GM18511 (cell line): ENCODE results near the gene VN1R4.
"Not testable (repeated sequence)": the region's sequence is repeated elsewhere in the genome, so short reads cannot be mapped to it uniquely, and the experiment has no call there.

Source experiments
- ATAC-seq: cut with Tn5 transposase; IDR thresholded peaks from one replicate; pipeline ENCODE4 v1.9.1; 2021; ENCODE audit warnings: mild to moderate bottlenecking, moderate library complexity; ENCODE audit not compliant: unreplicated experiment

Gene VN1R4, protein sequence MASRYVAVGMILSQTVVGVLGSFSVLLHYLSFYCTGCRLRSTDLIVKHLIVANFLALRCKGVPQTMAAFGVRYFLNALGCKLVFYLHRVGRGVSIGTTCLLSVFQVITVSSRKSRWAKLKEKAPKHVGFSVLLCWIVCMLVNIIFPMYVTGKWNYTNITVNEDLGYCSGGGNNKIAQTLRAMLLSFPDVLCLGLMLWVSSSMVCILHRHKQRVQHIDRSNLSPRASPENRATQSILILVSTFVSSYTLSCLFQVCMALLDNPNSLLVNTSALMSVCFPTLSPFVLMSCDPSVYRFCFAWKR

DNA sequence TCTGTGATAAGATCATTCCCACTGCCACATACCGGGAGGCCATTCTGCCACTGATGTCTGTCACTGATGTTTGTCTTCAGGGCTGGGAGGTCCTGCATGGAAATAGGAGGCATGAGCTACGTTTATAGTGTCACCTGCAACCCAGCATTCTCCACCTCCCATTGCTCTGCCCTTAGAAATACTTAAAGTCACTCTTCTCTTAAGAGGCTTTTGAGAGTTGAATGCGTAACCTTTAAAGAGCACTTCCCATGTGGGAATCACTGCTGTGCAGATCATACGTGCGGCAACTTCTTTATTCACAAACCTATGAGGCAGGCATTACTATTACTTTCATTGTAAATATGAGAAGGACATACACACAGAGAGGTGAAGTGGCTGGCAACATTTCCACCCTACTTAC lies at the start of gene VN1R4:
TSS of gene VN1R4 (minus strand) at position 101 of the 400 bp plus-strand sequence. CDS start at position 43, 58 bp downstream.
- ATAC-seq = not testable (repeated sequence)

DNA sequence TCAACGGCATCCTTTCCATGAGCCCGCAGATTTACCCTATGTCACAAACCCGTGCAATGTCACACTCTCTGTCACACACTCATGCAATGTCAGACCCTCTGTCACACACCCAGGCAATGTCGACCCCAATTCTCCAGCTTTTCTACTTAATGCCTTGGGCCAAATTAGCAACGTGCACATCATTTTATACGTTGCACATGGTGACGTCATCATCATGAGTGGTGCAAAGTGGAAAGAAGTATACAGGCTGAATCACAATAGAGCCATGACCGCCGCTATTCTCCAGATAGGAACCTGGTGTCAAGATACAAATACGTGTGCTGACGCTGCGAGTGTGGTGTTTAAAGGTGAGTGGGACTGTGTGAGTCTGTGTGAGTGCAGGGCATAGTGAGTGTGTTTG lies 44.4 kb upstream of the VN1R4 start:
- no peak for ATAC-seq

DNA sequence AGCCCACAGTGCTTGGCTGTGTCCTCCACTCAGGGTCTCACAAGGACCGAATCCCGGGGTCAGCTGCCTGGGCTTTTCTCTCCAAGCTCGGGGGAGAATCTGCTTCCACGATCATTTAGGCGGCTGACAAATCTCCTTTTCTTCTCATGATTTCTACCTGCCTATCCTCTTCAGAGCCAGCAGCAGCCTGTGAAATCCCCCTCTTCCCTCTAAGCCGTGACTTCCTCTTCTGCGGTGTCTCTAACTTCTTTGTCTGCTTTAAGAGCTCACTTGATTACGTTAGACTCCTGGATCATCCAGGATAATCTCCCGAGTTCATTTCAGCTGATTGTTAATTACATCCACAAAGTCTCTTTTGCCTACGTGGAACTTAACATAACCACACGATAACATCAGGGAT lies 43.5 kb upstream of the VN1R4 start:
- no peak for ATAC-seq

DNA sequence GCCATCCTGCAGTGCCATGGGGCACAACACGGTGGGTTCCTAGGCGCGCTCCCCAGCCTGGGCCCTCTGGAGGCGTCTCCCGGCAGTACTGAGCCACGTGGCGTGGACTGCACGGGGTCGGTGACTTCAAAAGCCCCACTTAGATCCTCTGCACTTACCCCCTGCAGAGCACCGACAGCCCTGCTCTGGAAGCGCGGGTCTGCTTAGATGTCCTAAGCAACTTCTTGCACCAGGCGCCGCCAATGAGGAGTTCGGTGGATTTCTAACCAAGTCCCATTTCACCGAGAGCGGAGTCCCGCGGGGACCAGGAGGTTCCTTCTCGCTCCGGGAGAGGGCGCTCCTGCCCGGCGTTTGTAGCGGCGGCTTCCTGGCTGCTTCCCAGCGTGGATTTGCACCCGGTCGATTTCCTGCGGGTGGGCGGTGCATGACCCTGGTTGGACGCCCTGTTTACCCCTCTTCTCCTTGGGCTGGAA lies 40.9 kb upstream of the VN1R4 start:
- ATAC-seq = no peak

DNA sequence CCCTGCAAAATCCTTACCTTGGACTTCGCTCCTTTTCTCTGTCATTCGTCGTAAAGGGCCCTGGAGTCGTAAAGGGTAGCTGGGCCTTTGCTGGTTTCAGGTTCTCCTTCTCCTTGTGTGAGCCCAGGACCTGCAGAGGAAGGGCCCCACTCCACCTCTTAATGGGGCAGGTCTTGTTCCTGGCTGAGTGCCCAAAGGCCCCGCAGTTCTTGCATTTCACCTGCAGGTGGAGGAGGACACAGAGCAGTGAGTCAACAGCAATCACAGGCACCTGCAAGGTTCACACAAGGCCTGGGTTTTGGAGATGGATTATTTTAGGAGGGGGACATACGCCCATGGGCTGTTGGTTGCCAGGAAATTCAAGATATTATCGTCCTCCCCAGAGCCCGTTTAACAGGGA lies 33.8 kb upstream of the VN1R4 start:
- ATAC-seq = not testable (repeated sequence)

DNA sequence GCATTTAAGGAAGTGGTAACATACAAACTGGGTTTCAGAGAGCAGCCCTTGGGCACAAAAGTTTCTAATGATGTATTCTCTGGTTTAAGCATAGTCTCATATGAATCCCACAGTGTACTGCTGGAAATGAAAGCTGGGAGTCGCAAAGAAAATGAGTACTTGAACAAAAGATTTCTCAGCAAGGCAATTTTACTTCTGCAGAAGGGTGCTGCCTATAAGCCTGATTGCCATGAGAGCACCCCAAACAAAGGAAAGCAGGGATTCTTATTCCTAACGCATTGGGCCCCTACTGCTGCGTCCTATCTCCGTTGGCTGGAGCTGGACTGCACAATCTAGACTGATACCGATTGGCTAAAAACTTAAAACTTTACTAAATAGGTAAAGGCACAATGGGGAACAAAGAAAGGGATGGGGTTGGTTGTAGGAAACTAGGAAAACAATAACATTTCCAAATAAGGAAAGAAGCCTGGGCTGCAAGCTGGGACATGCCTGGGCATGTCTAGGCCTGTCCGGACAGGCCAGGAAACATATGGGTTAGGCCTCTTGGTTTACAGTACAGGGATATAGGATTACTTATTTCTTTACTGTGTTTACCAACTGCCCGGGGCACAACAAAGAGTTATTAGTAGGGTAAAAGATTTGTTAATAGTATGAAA lies 27.4 kb upstream of the VN1R4 start:
- ATAC-seq = no peak

DNA sequence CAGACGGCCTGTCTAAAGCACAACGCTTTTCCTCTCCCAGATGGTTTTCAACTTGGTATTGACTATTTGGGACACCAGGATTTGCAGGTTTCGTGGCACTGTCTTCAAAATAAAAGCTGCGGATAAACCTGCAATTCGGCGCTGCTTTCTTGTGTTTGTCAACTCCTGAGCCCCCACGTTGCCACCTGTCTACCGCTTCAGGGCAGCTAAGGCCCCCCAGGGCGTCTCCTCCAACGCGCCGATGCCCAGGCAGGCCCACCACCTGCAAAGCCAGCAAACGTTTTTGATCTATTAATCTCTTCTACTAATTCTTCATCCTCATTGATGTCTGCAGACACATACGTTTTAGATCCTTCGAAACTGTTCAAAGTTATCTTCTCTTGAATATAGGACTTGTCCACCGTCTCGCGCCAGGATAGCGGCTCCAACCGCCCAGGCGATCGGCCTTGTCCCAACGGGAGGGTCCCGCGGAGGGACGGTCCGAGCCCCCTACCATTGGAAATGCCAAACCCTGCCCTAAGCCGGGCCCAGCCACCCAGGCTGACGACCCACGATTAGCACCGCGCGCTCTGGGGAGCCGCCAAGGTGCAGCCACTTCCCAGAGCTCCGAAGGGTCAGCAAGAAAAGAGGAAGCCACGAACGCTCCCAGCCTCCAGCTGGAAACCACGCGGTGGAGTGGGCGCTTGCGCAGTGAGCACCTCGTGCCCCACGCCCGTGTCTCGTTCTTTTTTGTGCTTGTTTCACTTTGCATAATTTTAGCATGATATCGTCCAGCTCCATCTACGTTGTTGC lies 23.4 kb upstream of the VN1R4 start:
- no peak for ATAC-seq

DNA sequence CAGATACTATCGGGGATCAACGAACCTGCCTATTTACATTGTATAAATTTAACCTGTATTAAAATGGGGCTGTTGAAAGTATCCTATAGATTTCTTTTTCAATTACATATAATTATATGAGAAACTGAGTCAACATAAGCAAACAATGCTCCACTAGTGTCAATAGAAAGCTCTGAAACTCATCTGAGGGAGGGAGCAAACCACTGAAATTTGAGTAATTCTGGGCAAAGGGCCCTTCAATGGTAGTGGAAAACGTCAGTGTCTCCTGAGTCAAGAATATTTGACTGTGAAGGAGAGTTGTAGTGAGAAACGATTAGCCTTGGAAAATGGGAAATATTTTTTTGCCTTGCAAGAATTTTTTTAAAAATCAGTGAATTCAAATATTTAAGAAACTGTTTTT lies 17.6 kb upstream of the VN1R4 start:
- no peak for ATAC-seq

DNA sequence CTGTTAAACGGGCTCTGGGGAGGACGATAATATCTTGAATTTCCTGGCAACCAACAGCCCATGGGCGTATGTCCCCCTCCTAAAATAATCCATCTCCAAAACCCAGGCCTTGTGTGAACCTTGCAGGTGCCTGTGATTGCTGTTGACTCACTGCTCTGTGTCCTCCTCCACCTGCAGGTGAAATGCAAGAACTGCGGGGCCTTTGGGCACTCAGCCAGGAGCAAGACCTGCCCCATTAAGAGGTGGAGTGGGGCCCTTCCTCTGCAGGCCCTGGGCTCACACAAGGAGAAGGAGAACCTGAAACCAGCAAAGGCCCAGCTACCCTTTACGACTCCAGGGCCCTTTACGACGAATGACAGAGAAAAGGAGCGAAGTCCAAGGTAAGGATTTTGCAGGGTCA lies 14.4 kb upstream of the VN1R4 start:
- not testable (repeated sequence) for ATAC-seq

DNA sequence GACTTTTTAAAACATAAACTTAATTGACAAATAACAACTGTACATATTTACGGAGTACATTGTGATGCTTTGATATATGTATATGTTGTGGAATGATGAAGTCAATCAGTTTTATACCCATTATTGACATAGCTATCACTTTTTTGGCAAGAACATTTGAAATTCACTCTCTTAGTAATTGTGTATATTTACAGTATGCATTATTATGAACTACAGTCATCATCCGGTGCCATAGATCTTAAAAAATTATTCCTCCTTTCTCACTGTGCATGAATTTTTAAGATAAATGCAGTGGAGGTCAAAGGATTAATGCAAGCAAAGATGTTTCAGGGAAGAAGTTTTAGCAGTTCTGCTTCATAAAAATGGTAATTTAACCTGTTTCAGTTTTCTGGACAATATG lies 8.0 kb upstream of the VN1R4 start:
- ATAC-seq = no peak

DNA sequence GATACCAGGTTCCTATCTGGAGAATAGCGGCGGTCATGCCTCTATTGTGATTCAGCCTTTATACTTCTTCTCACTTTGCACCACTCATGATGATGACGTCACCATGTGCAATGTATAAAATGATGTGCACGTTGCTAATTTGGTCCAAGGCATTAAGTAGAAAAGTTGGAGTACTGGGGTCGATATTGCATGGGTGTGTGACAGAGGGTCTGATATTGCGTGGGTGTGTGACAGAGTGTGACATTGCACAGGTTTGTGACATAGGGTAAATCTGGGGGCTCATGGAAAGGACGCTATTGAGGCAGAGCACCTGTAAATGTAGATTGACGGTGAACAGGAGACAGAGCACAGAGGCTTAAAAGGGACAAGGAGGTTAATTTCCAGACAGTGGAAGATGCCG lies 4.5 kb upstream of the VN1R4 start:
- ATAC-seq = no peak

DNA sequence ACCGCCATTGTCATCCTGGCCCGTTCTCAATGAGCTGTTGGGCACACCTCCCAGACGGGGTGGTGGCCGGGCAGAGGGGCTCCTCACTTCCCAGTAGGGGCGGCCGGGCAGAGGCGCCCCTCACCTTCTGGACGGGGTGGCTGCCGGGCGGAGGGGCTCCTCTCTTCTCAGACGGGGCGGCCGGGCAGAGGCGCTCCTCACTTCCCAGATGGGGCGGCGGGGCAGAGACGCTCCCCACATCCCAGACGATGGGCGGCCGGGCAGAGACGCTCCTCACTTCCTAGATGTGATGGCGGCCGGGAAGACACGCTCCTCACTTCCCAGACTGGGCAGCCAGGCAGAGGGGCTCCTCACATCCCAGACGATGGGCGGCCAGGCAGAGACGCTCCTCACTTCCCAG lies 2.3 kb upstream of the VN1R4 start:
- ATAC-seq = not testable (repeated sequence)

DNA sequence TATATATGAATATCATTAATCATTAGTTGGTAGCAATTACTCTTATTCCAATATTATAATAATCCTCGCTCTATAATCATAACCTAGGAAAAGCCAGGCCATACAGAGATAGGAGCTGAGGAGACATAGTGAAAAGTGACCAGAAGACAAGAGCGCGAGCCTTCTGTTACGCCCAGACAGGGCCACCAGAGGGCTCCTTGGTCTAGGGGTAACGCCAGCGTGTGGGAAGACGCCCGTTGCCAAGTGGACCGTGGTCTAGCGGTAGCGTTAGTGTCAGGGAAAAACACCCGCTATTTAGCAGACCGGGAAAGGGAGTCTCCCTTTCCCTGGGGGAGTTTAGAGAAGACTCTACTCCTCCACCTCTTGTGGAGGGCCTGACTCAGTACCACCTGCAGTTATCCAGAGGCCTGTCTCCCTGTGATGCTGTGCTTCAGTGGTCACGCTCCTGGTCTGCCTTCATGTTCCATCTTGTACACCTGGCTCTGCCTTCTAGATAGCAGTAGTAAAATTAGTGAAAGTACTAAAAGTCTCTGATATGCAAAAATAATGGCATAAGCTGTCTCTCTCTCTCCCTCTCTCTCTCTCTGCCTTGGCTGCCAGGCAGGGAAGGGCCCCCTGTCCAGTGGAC lies 9.7 kb downstream of the VN1R4 start, which contains the start of gene VN1R2:
TSS of gene VN1R2 (plus strand) at position 578 of the 628 bp plus-strand sequence. CDS start 84 bp downstream, outside the sequence.
- ATAC-seq = not testable (repeated sequence)

DNA sequence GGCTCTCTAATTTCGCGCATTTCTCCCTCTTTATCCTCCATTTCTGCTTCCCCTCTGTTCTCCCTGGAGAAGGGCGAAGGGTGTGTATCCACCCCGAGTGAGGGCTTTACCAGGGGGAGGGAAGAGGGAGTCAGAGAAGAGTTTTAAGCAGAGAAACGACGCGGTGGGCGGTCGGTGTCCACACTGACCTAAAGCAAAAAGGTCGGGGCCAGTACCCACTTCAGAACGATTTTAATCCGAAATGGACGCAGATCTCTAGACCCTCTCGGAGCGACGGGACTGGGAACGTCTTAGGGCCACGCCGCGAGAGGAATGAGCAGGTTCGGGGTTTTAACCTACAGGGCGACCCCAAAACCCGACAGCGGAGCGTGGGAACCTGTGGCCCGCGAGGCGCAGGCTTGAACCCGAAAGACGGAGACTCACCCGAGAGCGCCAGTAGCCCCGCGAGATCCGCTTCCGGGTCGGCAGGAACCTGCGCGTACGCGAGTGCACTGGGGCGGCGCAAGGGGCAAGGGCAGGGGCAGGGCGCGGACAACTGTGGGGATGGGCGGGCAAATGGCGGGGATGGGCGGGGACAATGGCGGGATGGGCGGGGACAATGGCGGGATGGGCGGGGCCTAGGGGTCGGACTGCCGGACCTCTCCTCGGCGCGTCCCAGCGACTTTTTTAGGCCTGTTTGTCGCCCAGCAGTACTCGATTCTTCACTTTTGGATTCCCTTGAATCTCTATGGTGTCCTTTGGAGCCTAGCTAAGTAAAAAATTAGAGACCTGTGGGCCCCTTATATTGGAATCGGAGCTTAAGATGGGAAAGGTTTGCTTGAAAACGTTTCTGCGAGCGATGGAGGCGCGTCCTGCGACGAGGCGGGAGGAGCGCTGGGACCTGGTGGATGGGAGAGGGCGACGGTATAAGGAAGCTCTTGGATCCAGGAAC lies 12.8 kb downstream of the VN1R4 start, which contains the start of gene ZNF677:
TSS of gene ZNF677 (minus strand) at position 463 of the 931 bp plus-strand sequence. CDS start 3,323 bp downstream, outside the sequence.
- ATAC-seq = no peak

DNA sequence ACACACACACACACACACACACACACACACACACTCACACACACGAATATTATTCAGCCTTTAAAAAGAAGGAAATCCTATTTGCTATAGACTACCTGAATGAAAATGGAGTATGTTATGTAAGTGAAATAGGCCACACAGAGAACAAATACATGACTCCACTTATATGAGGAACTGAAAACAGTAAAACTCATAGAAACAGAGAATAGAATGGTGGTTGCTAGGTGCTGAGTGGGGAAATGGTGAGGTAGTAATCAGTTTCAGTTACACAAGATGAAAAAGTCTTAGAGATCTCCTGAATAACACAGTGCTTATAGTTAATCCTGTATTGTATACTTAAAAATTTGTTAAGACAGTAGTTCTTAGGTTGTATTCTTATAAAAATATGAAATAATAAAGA lies 21.0 kb downstream of the VN1R4 start:
- no peak for ATAC-seq

DNA sequence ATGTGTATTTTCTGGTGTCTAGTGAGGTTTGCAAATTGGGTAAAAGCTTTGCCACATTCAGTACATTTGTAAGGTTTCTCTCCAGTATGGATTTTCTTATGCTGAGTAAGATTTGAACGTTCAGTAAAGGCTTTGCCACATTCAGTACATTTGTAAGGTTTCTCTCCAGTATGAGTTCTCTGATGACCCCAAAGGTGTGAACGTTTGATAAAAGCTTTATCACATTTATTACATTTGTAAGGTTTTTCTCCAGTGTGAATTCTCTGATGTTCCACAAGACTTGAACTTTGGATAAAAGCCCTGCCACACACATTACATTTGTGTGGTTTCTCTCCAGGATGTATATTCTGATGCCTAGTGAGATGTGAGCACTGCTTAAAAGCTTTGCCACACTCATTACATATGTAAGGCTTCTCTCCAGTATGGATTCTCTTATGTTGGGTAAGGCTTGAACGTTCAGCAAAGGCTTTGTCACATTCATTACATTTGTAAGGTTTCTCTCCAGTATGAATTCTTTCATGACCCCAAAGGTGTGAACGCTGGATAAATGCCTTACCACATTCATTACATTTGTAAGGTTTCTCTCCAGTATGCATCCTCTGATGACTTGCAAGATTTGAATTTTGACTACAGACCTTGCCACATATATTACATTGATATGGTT lies 30.3 kb downstream of the VN1R4 start:
- no peak for ATAC-seq

DNA sequence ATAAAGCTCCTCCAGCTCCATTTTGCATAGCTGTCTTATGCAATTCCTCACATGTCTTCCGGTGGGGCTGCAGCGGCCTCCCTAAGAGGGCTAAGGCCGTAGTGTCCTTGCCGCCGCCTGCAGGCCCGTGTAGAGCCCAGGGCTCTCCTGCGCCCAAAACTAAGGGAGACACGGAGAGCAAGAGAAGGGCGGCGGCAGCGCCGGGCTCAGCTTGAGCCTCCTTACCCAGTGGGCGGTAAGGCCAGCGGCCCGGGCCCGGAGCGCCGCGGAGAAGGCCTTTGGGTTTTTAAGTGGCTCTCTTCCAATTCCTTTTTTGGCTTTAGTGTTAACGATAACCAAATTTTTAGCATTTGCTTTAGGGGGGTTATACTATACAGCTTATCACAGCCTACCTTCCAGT lies 42.9 kb downstream of the VN1R4 start:
- ATAC-seq = no peak

DNA sequence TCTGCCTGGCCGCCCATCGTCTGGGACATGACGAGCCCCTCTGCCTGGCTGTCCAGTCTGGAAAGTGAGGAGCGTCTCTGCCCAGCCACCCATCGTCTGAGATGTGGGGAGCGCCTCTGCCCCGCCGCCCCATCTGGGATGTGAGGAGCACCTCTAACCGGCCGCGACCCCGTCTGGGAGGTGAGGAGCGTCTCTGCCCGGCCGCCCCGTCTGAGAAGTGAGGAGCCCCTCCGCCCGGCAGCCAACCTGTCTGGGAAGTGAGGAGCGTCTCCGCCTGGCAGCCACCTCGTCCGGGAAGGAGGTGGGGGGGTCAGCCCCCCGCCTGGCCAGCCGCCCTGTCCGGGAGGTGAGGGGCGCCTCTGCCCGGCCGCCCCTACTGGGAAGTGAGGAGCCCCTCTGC lies 44.8 kb downstream of the VN1R4 start:
- not testable (repeated sequence) for ATAC-seq
